GM19099 (cell line): ENCODE results near the gene NDUFS4.

Experiments
- POLR2A ChIP-seq: IDR thresholded peaks from 3 replicates; pipeline ENCODE4 v1.6.1; 2011; ENCODE audit warnings: low read depth; ENCODE audit not compliant: insufficient read length; ENCODE audit errors: extremely low read depth

Gene NDUFS4

DNA sequence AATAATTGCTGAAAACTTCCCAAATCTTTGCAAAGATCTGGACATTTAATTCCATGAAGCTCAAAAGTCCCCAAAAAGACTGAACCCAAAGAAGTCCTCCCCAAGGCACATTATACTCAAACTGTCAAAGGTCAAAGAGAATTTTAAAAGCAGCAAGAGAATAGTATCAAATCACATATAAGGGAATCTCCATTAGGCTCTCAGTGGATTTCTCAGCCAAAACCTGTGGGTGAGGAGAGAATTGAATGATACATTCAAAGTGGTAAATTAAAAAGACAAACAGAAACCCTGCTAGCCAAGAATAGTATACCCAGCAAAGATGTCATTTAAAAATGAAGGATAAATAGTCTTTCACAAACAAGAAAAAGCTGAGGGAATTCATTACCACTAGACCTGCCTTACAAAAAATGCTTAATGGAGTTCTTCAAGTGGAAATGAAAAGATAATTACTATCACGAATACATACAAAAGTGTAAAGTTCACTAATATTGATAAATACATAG, 134.1 kb downstream of the NDUFS4 start:
- no peak for TF ChIP-seq POLR2A

DNA sequence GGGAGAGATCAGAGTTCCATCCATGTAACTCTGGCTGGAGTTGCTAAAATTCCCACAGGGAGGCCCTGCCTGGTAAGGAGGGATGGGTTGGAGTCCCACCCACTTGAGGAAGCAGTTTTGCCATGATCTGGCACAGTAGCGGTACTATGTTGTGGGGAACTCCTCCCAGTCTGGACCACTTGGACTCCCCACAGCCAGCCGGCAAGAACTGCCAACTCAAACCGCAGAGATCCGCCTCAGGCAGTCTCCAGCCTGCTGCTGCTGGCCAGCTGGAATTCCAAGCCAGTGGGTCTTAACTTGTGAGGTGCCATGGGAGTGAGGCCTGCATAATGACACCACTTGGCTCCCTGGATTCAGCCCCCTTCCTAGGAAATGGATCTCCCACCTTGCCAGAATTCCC, 151.9 kb downstream of the NDUFS4 start:
- TF ChIP-seq POLR2A = no peak

DNA sequence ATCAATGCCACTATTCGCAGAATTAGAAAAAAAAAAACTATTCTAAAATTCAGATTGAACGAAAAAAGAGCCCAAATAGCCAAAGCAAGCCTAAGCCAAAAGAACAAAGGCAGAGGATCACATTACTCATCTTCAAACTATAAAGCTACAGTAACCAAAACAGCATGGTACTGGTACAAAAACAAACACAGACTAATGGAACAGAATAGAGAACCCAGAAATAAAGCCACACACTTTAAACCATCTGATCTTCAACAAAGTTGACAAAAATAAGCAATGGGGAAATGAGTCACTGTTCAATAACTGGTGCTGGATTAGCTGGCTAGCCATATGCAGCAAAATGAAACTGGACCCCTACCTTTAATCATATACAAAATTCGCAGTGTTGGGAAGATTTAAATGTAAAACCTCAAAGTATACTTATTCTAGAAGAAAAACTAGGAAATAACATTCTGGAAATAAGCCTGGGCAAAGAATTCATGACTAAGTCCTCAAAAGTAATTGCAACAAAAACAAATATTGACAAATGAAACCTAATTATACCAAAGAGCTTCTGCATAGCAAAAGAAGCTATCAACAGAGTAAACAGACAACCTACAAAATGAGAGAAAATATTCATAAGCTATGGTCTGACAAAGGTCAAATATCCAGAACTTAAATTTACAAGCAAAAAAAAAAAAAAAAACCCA, 153.7 kb downstream of the NDUFS4 start:
- no peak for TF ChIP-seq POLR2A

DNA sequence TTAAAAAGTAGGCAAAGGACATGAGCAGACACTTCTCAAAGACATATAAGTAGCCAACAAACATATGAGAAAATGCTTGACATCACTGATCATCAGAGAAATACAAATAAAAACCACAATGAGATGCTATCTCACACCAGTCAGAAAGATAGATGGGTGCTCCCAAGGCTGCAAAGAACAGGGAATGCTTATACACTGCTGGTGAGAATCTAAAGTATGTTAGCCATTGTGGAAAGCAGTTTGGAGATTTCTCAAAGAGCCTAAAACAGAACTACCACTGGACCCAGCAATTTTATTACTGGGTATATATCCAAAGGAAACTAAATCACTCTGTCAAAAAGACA, 154.2 kb downstream of the NDUFS4 start:
- TF ChIP-seq POLR2A = no peak

GRCh38 chr5:53726121-53726520, 165.7 kb downstream of the NDUFS4 start:
- TF ChIP-seq POLR2A = no peak

DNA sequence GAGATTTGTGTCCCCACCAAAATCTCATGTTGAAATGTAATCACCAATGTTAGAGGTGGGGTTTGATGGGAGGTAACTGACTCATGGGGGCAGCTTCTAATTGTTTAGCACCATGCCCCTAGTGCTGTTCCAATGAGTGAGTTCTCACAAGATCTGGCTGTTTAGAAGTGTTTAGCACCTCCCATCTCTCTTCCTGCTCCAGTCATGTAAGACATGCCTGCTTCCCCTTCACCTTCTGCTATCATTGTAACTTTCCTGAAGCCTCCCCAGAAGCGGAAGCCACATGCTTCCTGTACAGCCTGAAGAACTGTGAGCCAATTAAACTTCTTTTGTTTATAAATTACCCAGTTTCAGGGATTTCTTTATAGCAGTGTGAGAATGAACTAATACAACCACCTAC, 170.5 kb downstream of the NDUFS4 start:
- no peak for TF ChIP-seq POLR2A
